HG02943 (cell line): ENCODE results near the gene JPT2.
"Not testable (repeated sequence)": the region's sequence is repeated elsewhere in the genome, so short reads cannot be mapped to it uniquely, and the experiment has no call there.

Source experiments
- ATAC-seq: cut with Tn5 transposase; IDR thresholded peaks from one replicate; pipeline ENCODE4 v1.9.1; 2021; ENCODE audit warnings: mild to moderate bottlenecking, low read depth, moderate library complexity; ENCODE audit not compliant: unreplicated experiment

JPT2 gene

GRCh38 chr16:1727651-1728624 lies 49.9 kb downstream of the JPT2 start:
- no peak for ATAC-seq

- ATAC-seq = no peak
Measured at GRCh38 chr16:1729026-1729425, 50.9 kb downstream of the JPT2 start.

- ATAC-seq = no peak
Measured at GRCh38 chr16:1729445-1729844, 51.4 kb downstream of the JPT2 start.

- ATAC-seq = no peak
Measured at GRCh38 chr16:1731073-1731472, 53.0 kb downstream of the JPT2 start.

- ATAC-seq = no peak
Measured at GRCh38 chr16:1731603-1732002, 53.5 kb downstream of the JPT2 start.

GRCh38 chr16:1732071-1732470 lies 54.0 kb downstream of the JPT2 start:
- no peak for ATAC-seq

- ATAC-seq = not testable (repeated sequence)
Measured at GRCh38 chr16:1732551-1732987, 54.5 kb downstream of the JPT2 start.

GRCh38 chr16:1734123-1734522 lies 56.0 kb downstream of the JPT2 start:
- no peak for ATAC-seq

GRCh38 chr16:1734816-1735215 lies 56.7 kb downstream of the JPT2 start:
- ATAC-seq = no peak

- ATAC-seq = no peak
Measured at GRCh38 chr16:1740234-1740633, 62.2 kb downstream of the JPT2 start.

GRCh38 chr16:1740781-1741490 lies 62.9 kb downstream of the JPT2 start:
- no peak for ATAC-seq

- ATAC-seq = no peak
Measured at GRCh38 chr16:1741553-1742165, 63.6 kb downstream of the JPT2 start.

- ATAC-seq = no peak
Measured at GRCh38 chr16:1743376-1744337, 65.6 kb downstream of the JPT2 start.

GRCh38 chr16:1744338-1744840 lies 66.3 kb downstream of the JPT2 start:
- no peak for ATAC-seq

- ATAC-seq = no peak
Measured at GRCh38 chr16:1745181-1745899, 67.3 kb downstream of the JPT2 start.

- no peak for ATAC-seq
Measured at GRCh38 chr16:1745900-1746692, 68.0 kb downstream of the JPT2 start.

GRCh38 chr16:1746693-1747195 lies 68.7 kb downstream of the JPT2 start:
- no peak for ATAC-seq

- ATAC-seq = no peak
Measured at GRCh38 chr16:1747934-1748333, 69.9 kb downstream of the JPT2 start.
